ENCODE measurements around the gene POU5F1. TPM values are rescaled to one million over a fixed set of nuclear protein-coding genes. Genes with fewer than 3 reads are reported as not detected.

POU5F1 gene
- total RNA-seq (2022; extraction: Qiagen RNA extraction; ENCODE audit: low read depth) = 7.3 to 11.6 TPM (median 9.2 TPM) in 5 replicates

GRCh38 chr6:31170600-31170881 is at the start of gene POU5F1:
TSS of gene POU5F1 (minus strand) at chr6:31170682. CDS start at chr6:31170620, 62 bp downstream.

GRCh38 chr6:31158140-31158862 is 12.2 kb downstream of the POU5F1 start, which contains the start of gene TCF19:
TSS of gene TCF19 (plus strand) at chr6:31158589. CDS start at chr6:31159470, 881 bp downstream.

GRCh38 chr6:31157513-31158139 is 12.9 kb downstream of the POU5F1 start, which contains the start of gene CCHCR1:
TSS of gene CCHCR1 (minus strand) at chr6:31157802. CDS start at chr6:31157600, 202 bp downstream.

GRCh38 chr6:31138982-31139381 is 31.5 kb downstream of the POU5F1 start, which contains the start of gene PSORS1C2:
TSS of gene PSORS1C2 (minus strand) at chr6:31139066. CDS start at chr6:31139026, 40 bp downstream.

GRCh38 chr6:31120151-31120915 is 50.1 kb downstream of the POU5F1 start, which contains the start of gene CDSN:
TSS of gene CDSN (minus strand) at chr6:31120446. CDS start at chr6:31120419, 27 bp downstream.

GRCh38 chr6:31114541-31114878 is 56.0 kb downstream of the POU5F1 start, which contains the start of gene PSORS1C1:
TSS of gene PSORS1C1 (plus strand) at chr6:31114800. CDS start at chr6:31129633, 14,833 bp downstream.

Other genes starting within 250 kb of the POU5F1 start
- not detected in 5 replicates for gene SFTA2, start 238.5 kb downstream of the POU5F1 start, total RNA-seq (2022; extraction: Qiagen RNA extraction; ENCODE audit: low read depth)
- gene MUCL3, start 229.7 kb downstream of the POU5F1 start, total RNA-seq (2022; extraction: Qiagen RNA extraction; ENCODE audit: low read depth) = 0.08 to 0.17 TPM (median 0.10 TPM) in 5 replicates
- gene MUC21, start 187.0 kb downstream of the POU5F1 start, total RNA-seq (2022; extraction: Qiagen RNA extraction; ENCODE audit: low read depth) = 0.05 TPM in 1 of 5 replicates, not detected in the others
- gene MUC22, start 160.2 kb downstream of the POU5F1 start, total RNA-seq (2022; extraction: Qiagen RNA extraction; ENCODE audit: low read depth) = 0.02 TPM in 1 of 5 replicates, not detected in the others
- not detected in 5 replicates for gene C6orf15, start 58.1 kb downstream of the POU5F1 start, total RNA-seq (2022; extraction: Qiagen RNA extraction; ENCODE audit: low read depth)
- gene PSORS1C1, start 55.9 kb downstream of the POU5F1 start, total RNA-seq (2022; extraction: Qiagen RNA extraction; ENCODE audit: low read depth) = 3.7 to 5.9 TPM (median 4.5 TPM) in 5 replicates
- gene CDSN, start 50.2 kb downstream of the POU5F1 start, total RNA-seq (2022; extraction: Qiagen RNA extraction; ENCODE audit: low read depth) = 0.11 TPM in 1 of 5 replicates, not detected in the others
- gene PSORS1C2, start 31.6 kb downstream of the POU5F1 start, total RNA-seq (2022; extraction: Qiagen RNA extraction; ENCODE audit: low read depth) = not detected in 5 replicates
- 6.1 to 10.1 TPM (median 7.2 TPM) in 5 replicates for gene CCHCR1, start 12.9 kb downstream of the POU5F1 start, total RNA-seq (2022; extraction: Qiagen RNA extraction; ENCODE audit: low read depth)
- 12.6 to 17.1 TPM (median 15.9 TPM) in 5 replicates for gene TCF19, start 12.1 kb downstream of the POU5F1 start, total RNA-seq (2022; extraction: Qiagen RNA extraction; ENCODE audit: low read depth)
- 36.3 to 55.7 TPM (median 52.6 TPM) in 5 replicates for gene HLA-C, start 101.4 kb upstream of the POU5F1 start, total RNA-seq (2022; extraction: Qiagen RNA extraction; ENCODE audit: low read depth)
- 23.1 to 30.8 TPM (median 29.5 TPM) in 5 replicates for gene HLA-B, start 186.5 kb upstream of the POU5F1 start, total RNA-seq (2022; extraction: Qiagen RNA extraction; ENCODE audit: low read depth)
- 27.0 to 30.6 TPM (median 27.8 TPM) in 5 replicates for gene MICA, start 232.9 kb upstream of the POU5F1 start, total RNA-seq (2022; extraction: Qiagen RNA extraction; ENCODE audit: low read depth)

Data from A549 treated with ZK216348 at 1 μM for 4 hours (cell line).